Ureter (tissue), 1 donor: ENCODE data around the gene IMPA2. TPM values are rescaled to one million over a fixed set of nuclear protein-coding genes. Genes with fewer than 3 reads are reported as not detected.
"Not testable (repeated sequence)": the region's sequence is repeated elsewhere in the genome, so short reads cannot be mapped to it uniquely, and the experiment has no call there.

ENCODE experiments used
- DNase-seq: peaks from one replicate; pipeline ENCODE4 v3.0.0-alpha.2; 2020; ENCODE audit warnings: low spot score
- total RNA-seq: library from RNA; stranded (reverse); gene quantifications from one replicate; pipeline ENCODE4 v1.2.4, GENCODE V29; 2023
- donor health status: DM: yes; HTN: yes; CAD: no.

Gene IMPA2
- total RNA-seq, 1 donor from 2014 or later, result 14.3 TPM

DNA sequence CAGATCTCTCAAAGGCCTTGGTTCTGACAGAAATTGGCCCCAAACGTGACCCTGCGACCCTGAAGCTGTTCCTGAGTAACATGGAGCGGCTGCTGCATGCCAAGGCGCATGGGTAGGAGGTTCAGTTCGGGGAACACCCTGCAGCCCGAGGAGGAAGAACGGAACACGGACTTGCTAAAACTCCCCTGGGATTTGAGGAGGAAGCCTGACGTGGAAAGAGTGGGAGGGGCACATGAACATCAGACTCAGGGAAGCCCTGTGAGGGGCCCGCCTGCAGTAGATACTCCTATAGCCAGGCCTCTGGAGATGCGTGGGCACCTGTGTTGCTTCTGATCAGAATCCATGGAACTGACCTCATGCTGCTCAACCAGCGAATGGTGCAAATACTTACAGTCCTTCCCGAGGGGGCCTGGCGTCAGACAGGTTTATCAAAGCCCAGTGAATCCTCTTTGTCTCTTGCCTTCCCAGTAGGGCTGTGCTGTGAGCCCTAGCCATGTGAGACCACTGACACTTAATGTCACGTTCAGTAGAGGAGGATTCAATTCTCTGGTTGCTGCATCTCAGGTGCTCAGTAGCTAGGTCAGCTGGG, 46.8 kb downstream of the IMPA2 start:
- DNase-seq, result no peak

DNA sequence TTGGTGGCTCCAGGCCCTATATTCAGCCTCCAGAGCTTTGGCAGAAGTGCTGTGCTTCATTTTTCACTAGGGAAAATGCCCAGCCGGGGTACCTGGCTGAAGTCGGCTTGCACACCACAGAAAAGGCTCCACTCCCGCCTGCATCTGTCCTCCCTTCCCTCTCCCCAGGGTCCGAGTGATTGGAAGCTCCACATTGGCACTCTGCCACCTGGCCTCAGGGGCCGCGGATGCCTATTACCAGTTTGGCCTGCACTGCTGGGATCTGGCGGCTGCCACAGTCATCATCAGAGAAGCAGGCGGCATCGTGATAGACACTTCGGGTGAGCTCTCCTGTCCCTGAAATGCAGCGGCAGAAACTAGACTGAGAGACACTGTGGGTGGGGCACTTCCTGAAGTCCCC, 47.4 kb downstream of the IMPA2 start:
- DNase-seq, result no peak

DNA sequence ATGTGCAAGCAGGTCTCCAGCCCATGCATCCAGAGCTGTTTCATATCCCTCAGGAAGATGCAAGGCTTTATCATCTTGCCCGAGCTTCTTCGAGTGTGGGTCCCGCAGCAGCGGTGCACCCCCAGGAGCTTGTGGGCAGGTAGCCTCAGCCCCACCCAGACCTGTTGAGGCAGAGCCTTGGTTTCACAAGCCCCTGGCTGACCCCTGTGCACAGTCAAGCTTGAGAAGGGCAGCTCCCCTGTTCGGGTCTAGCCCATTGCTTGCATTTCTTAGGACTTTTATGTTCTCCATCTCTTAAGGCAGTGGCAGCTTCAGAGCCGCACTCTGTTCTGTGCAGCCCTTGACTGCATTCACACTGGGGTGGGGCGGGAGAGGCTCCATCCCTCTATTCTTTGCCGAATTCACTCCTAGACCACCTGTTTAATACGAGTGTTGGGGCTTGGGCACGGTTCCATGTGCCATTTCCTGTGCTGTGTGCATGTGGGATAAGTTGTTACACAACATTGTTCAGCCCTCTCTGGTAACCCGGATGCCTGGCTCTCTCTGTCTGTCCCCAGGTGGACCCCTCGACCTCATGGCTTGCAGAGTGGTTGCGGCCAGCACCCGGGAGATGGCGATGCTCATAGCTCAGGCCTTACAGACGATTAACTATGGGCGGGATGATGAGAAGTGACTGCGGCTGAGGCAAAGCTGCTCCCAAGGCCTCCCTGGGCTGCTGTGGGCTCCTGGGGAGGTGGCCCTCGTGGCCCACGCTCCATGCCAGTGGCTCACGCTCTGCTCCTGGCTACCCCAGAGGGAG, 48.7 kb downstream of the IMPA2 start:
- no peak for DNase-seq

DNA sequence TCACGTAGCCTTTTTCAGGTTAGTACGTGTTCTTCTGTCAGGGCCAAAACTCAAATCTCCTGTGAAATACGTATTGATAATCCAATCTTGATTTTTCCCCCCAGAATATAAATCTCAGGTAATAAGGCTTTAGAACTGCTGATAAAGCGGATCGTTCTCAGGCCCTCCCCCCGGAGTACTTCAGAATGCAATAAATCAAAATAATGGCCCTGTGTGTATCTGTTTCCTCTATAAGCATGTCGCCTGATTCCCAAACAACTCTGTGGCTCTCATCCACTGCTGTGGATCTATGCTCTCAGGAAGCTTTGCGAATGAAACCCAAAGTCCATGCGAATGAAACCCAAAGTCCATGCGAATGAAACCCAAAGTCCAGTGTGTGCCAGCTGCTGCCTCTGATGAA, 49.4 kb downstream of the IMPA2 start:
- no peak for DNase-seq

DNA sequence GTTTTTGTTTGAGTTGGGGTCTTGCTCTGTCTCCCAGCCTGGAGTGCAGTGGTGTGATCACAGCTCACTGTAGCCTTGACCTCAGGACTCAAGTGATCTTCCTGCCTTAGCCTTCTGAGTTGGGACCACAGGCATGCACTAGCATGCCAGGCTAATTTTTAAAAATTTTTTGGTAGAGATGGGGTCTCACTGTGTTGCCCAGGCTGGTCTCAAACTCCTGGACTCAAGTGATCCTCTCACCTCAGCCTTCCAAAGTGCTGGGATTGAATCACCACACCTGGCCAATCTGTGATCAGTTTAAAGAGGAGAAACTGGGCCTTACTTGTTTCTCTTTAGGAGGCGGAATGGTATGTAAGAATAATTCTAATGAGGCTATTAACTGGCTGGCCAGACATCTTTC, 49.9 kb downstream of the IMPA2 start:
- DNase-seq, result no peak

DNA sequence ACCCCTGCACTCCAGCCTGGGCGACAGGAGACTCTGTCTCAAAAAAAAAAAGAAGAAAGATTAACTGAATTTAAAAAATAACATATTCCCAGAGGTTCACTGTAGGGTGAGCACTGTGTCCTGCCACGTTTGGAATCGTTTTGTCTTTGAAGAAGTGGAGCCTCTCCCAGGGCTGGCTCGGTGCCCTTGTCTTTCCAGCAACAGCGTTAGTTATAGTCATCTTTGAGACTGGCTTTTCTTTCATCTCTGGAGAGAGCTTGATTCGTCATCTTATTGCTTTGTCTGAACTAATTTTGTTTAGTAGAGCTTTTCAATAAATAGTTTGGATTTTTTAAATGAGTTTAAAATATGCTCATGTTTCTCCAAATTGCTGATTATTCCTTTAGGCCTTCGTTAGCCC, 50.5 kb downstream of the IMPA2 start:
- DNase-seq, result no peak

DNA sequence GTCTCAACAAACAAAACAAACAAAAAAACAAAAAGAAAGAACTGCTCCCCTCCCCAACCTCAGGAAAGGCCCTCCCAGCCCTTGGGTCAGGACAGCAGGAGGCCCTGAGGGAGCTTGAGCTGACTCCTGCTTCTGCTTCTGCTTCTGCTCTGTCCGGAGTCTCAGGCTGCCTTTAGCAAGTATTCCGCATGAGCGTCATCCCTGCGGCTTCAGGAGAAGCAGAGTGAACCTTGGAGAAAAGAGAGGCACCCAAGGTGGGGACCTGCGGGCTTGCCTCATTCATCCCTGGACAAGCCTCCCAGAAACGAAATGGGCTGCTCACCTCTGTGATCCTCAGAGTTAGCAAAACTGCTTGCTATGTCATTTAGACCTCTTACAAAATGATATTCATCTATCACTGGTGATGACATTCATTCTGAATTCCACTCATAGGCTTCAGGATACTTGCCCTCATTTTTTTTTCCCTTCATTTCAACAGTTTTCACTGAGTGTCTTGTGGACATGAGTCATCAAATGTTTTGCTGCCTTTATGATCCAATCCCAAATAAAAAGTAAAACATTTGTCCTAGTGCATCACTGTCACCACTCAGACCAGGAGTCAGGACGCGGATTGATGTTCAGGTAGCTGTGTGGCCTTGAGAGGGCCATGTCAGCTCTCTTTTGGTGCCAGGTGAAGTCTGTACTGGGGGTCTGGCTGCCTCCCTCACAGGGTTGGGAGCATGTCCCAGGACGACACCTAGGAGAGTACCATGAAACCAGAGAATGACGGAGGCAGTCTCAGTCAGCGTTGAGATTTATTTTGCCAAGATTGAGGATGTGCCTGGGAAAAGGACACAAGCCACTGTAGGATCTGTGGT, 51.7 kb downstream of the IMPA2 start:
- no peak for DNase-seq

DNA sequence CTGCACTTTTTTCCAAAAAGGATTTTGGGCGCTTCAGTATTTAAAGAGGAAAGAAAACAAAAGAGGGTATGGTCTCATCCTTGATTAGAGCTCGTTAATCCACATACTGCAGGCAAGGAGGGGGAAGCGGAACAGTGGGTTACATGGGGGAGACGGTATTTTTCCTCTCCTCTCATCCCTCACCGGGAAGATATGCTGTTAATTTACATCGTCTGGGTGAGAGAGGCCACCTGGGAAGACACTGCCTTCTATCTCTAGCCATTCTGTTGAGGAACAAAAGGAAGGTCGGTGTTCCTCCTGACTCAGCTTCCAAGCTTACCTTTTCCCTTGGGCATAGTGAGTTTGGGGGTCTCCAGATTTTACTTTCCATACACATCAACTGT, 52.3 kb downstream of the IMPA2 start:
- DNase-seq, result no peak

DNA sequence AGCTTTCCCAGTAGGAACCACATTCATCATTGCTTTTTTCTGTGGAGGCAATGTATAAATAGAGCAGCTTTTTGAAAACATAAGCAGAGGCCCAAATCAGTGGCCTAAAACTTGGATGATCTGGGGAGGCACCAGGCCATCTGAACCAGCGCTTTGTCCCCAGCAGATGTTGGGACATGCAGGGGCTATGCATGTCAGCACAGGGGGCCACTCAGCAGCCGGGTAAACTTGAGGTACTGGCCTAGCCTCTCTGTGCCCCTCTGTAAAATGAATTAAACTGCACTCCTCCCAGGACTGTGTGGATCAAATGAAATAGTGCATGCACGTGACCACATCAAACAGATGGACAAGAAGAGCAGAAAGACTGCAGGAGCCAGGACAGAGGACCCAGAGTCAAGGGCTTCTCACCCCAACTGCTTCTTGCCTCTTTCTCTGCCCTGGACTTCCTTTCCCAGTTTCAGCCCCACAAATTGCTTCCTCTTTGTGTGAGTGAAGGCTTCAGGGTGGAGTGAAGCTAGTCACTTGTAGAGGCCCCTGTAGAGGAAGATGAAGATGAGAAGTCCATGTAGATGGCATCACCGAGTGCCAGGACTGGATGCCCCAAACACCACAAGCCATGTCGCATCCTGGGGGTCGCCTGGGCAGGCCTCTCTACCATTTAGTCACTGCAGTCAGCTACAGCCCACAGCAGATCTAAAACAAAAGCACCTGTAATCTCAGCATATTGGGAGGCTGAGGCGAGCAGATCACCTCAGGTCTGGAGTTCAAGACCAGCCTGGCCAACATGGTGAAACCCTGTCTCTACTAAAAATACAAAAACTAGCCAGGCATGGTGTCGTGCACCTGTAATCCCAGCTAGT, 53.2 kb downstream of the IMPA2 start:
- no peak for DNase-seq

DNA sequence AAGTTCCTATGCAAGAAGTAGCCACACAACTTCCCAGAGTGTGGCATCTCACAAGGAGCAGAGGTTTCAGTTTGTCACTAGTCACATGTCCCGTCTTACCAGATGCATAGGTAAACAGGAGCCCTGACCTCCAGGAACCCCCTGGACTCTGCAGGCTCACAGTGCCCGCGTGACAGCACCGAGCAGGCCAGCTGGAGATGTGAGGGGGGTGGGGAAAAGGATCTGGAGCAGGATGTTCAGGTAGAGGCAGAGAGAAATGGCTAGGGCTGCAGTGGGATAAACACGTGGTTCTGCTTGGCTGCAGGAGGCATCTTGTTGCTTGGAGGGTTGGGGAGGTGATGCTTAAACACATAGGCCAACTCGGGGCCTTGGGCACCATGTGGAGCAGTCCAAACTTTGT, 54.2 kb downstream of the IMPA2 start:
- no peak for DNase-seq

DNA sequence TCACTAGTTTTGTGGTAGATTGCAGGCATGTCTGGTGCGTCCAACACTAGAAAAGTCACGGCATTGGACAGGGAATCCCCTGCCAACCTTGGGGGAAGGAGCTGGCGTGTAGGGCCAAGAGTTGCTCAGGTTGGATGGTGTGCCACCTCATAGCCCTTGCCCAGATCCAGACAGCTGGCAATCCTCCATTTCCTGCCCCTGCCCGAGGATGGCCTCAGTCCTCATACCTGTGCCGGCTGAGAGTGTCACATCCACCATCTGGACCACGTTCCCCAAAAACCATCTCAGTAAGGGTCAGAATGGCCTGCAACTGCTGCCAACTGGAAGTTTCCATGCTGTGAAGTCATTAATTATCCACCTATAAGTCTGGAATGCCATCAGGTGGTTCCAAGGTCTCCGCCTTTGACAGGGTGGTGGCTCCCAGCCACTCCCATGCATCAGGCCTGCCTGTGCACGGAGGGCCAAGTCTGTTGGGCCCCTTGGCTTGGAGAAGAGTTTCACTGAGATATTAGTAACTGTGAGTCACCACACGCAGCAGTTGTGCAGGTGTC, 55.0 kb downstream of the IMPA2 start:
- DNase-seq, result no peak

DNA sequence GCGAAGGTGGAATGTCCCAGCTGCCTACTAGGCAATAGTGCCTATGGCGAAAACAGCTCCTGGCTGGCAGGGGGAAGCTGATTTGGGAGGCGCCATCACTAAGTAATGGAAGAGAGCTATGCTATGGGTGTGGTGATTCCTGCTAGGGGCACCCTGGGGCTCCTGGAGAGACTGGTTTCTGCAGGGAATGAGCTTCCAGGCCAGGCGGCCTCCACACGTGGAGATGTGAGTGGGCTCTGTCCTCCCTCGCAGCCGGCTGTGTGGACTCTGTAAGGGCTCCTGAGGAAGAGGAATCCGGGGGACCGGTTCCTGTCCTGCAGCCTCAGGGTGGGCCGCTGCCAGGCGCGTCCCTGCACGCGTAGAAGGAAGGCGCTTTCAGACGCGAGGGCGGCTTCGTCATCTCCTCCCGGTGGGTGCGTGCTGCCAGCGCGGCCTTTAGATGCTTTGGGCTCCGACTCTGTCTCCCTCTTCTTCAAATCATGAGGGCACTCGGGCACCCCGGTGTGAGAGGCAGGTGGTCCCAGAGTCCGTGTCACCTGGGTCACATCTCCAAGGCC, 56.9 kb downstream of the IMPA2 start:
- DNase-seq, result no peak

DNA sequence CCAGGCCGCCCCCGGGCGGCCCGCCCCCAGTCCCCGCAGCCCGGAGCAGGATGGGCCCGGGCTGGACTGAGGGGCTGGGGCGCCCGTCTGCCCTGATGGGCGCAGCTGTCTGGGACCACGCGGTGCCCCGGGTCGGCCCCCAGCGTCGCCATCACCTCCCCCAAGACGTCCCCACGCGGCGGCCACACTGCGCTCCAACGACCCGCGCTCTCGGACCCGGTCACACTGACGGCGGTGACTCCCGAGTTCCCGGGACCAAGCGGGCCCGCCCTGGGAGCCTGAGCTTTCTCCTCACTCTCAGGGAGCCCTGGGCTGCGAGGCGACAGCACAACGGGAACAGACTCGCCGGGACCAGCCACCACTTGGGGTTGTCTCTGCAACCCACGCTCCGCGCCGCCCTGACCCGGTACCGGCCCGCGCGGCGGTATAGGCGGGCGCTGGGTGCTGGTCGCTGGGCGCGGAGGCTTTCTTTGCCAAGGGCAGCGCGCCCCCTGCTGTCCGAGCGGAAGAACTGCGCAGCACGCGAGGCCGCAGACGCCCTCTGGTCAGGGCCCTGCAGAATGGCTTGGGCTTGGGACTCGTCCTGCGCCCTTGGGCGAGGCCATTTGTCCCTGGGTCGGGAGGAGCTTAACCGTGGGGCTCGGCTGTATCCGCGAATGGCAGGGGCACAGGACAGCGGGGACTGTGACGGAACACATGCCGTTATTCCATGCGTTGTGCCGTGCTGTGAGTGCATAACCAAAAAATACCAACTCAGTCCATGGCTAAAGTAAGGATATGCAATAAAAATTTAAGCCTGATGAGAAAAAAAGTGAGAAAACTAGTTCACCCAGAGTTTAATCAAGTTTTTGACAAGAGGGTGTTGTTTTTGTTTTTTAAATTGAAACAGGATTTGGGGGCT, 57.6 kb downstream of the IMPA2 start:
- DNase-seq, result peak; percentile 80

DNA sequence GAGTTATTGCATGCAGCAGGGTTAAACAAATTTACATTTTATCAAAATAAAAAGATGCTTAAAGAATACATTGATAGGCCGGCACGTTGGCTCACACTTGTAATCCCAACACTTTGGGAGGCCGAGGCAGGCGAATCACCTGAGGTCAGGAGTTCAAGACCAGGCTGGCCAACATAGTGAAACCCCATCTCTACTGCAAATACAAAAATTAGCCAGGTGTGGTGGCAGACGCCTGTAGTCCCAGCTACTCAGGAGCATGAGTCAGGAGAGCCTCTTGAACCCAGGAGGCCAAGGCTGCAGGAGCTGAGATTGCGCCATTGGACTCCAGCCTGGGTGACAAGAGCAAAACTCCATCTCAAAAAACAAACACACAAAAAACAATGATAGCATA, 58.2 kb downstream of the IMPA2 start:
- not testable (repeated sequence) for DNase-seq

DNA sequence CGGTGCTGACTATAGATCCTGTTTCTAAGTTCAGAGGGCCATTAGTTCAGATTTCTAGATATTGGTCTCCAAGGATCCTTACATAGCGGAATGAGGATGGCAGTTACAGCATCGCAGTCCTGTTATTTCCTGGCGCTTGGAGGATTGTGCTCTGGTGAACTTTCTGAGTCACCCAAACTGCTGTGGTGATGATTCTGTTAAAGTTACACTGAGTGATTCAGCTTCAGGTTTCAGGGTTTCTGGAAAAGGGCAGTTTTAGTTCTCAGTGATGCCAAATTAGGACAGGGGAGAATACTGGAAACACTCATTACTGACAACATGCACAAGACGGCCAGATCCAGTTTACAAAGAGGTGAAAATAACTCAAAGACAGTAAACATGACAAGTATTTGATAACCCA, 60.3 kb downstream of the IMPA2 start:
- no peak for DNase-seq

DNA sequence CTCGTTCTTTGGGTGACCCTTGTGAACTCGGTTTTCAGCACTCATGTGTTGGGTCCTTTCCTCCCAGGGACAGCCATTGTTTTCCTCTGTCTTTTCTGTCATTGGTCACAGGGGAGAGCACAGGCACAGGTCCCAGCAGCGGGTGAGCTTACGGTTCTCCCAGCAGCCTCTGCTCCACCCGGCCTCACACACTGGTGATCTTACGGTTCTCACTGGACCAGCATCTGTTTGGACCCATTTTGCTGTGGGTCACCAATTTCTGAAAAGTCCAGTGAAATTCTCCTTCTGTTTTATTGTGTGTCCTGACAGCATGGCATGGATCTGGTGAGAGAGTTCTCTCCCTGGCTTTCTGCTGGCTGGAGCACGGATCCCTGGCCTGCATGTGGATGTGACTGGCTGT, 62.5 kb downstream of the IMPA2 start:
- DNase-seq, result no peak

DNA sequence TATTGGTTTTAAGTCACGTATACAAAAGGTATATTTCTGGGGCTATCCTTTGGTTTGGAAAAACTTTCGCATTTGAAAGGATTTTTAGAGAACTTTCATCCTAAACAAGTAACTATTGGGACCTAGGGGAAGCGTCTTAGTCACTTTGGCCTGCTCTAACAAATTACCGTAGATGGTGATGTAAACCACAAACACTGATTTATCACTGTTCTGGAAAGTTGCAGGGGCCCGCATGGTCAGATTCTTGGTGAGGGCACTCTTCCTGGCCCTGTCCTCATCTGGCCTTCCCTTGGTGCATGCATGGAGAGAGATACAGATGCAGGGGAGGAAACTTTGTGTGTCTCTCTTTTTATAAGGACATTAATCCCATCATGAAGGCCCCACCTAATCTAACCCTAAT, 63.3 kb downstream of the IMPA2 start:
- no peak for DNase-seq

DNA sequence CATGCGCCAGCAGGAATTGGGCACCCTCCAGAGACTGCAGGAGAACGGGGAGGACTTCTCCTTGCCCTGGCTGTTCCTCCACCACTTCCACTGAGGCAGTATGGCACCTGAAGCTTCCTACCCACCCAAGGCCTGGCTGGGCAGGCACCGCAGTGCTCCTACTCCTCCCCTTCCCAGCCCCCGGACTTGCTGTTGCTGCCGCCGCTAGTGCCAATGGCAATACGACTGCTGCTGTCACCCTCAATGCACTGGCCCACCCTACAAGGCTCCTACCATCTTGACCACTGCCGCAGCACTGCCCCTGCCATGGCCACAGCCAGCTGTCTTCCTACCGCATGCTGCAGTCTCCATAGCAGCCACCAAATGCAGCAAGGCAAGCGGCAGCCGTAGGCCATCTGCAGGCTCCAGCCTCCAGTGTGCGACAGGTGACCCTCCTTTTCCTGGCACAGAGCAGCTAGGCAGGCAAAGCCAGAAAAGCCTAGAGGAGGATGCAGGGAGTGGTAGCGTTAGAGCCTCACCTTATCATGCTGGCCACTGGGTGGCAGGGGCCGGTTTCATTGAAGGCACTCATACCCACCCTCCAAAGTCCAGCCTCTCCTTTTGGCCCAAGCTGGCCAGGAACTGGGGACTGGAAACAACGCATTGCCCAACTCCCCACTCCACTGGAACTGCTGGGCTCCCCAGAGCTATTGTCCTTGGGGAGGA, 64.9 kb downstream of the IMPA2 start:
- DNase-seq, result no peak

DNA sequence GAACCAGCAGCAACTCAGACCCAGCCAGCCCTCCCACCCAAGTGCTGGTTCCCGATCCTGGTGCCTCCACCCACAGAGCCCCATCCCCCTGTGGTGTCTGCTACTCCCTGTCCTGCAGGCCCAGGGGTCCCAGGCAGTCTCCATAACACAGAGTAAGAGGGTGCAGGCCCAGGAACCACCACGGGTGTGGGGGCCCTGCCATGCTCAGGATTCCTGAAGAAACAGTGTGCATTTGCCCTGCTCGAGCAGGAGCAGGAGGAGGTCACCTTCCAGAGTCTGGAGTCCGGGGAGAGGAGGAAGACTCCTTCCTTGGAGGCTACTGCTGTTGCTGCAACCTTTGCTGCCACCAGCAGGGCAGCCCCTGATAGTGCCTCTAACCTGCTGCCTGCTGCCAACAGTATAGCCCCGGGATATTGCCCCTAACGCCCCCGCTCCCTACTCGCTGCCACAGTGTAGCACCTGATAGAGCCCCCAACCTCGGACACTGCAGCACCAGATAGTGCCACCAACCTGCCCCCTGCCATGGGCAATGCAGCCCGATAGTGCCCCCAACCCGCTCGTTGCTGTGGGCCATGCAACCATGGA, 65.5 kb downstream of the IMPA2 start:
- DNase-seq, result no peak
